ENCODE measurements around the gene SLC27A3. TPM values are rescaled to one million over a fixed set of nuclear protein-coding genes. Genes with fewer than 3 reads are reported as not detected.

SLC27A3 gene
- total and polyA plus RNA-seq, 2 of the 8 experiments (the other 6 are each of a cell fraction or from before 2014, with no cell fraction given) = 39.1 to 40.1 TPM

GRCh38 chr1:153786038-153786790 is 11.0 kb downstream of the SLC27A3 start:
- H2BK120ac ChIP-seq (replicated peaks; ENCODE audit: low read depth, low read length) = no peak overlapping the region
- H2BK5ac ChIP-seq (ENCODE audit: low read depth, low read length) = no peak overlapping the region
- no peaks in the 10 kb centered on the region for H3K79me1 ChIP-seq (ENCODE audit: low read depth, low read length)
- no peaks in the 10 kb centered on the region for H3K79me2 ChIP-seq (ENCODE audit: control insufficient read depth in 1 of 2, insufficient read depth in 2 of 2, low read length in 2 of 2)
- no peak overlapping the region for H4K91ac ChIP-seq (replicated peaks; ENCODE audit: insufficient read length, low read length)
- H4K5ac ChIP-seq (ENCODE audit: insufficient read length, low read depth, low read length) = no peak overlapping the region
- H3K4me2 ChIP-seq (ENCODE audit: insufficient read depth in 1 of 2, low read depth in 2 of 2, low read length in 2 of 2) = no peak overlapping the region
- H2BK15ac ChIP-seq (ENCODE audit: low read length) = no peak overlapping the region
- no peak for DNase-seq (ENCODE audit: low read depth in 1 of 2, low spot score in 2 of 2)
- no peak overlapping the region for H3K4me3 ChIP-seq (ENCODE audit: extremely low read depth in 1 of 4, insufficient read depth in 2 of 4, low read depth in 3 of 4, low read length in 4 of 4)
- TF ChIP-seq HDAC2 (IDR thresholded peaks at IDR 0.05; ENCODE audit: borderline replicate concordance in 1 of 2, low read depth in 2 of 2, low read length in 2 of 2) (peak in 1 of 2 experiments; percentile 46; a peak in 1 of 4 replicates), KDM1A (IDR thresholded peaks at IDR 0.05; ENCODE audit: borderline replicate concordance, low read length) (0 out of 2 replicates have a peak, but pooled peaks have one; percentile 67), MAX (IDR thresholded peaks at IDR 0.05) (no peak)
- no peak overlapping the region for H3K4ac ChIP-seq (replicated peaks; ENCODE audit: insufficient read length, low read depth, low read length)
- no peaks in the 10 kb centered on the region for H4K20me1 ChIP-seq (replicated peaks in 1 of 2; ENCODE audit: control insufficient read depth in 1 of 2, insufficient read depth in 2 of 2, low read length in 2 of 2)
- FAIRE-seq = no peak
- no peak overlapping the region for H3K27ac ChIP-seq (ENCODE audit: low read depth, low read length)
- H3K9ac ChIP-seq (replicated peaks in 1 of 4; ENCODE audit: extremely low read depth in 1 of 4, low read depth in 3 of 4, low read length in 3 of 4) = no peak overlapping the region
- no peaks in the 10 kb centered on the region; the same call in 1 of the 2 replicates for H3K23me2 ChIP-seq (ENCODE audit: low read depth, low read length)
- H3K36me3 ChIP-seq (ENCODE audit: control insufficient read depth in 2 of 4, insufficient read depth in 4 of 4, low read length in 3 of 4) = no peaks in the 10 kb centered on the region
- H3K23ac ChIP-seq (ENCODE audit: insufficient read length) = no peak overlapping the region
- peaks cover 0 to 2% (median 0%) of the 10 kb centered on the region in 4 experiments; a peak in 3 of 7 replicates for H3K4me1 ChIP-seq (replicated peaks in 1 of 4; ENCODE audit: control insufficient read depth in 3 of 4, insufficient read depth in 4 of 4, low read length in 3 of 4)
- 92% methylated on average over 4 of the region's 4 CpGs; no CpG with 5 or more reads in 1 of the 2 experiments for WGBS, 2 experiments (ENCODE audit: extremely low coverage in 1 of 2, insufficient coverage in 1 of 2, insufficient read length in 1 of 2, insufficient replicate concordance in 2 of 2, low coverage in 1 of 2, low lambda C conversion rate in 2 of 2, missing lambda C conversion rate in 1 of 2)
- H2AFZ ChIP-seq (ENCODE audit: low read length) = no peak overlapping the region
- H3K14ac ChIP-seq (ENCODE audit: insufficient read length) = no peak overlapping the region
- ChIA-PET POLR2A (ENCODE audit: partially characterized antibody) (interaction anchor here (1.1 to 3.2 kb wide), 4 partner anchors 9 to 205 kb away, joined by 3 to 17 read pairs (median 4); partner anchors contain the start of gene RPS27), CTCF (ENCODE audit: partially characterized antibody) (interaction anchor here (0.5 to 1.8 kb wide), 3 partner anchors 11 to 83 kb away, joined by 3 to 17 read pairs (median 5); no protein-coding TSS in a partner anchor)
- no peak overlapping the region for H3K18ac ChIP-seq (ENCODE audit: extremely low read depth, low read length)
- no peaks in the 10 kb centered on the region for H3K9me3 ChIP-seq (ENCODE audit: insufficient read depth in 2 of 2, low read depth in 1 of 2, low read length in 1 of 2)
- no peak overlapping the region for H2BK12ac ChIP-seq (ENCODE audit: low read depth, low read length)
- H3K56ac ChIP-seq (replicated peaks; ENCODE audit: insufficient read length, low read depth, low read length) = no peak overlapping the region
- H2BK20ac ChIP-seq (ENCODE audit: low read length) = no peak overlapping the region
- H3K27me3 ChIP-seq (replicated peaks in 1 of 4; ENCODE audit: control insufficient read depth in 3 of 4, extremely low read depth in 1 of 4, insufficient read depth in 3 of 4, low read length in 3 of 4) = no peaks in the 10 kb centered on the region; a peak in 1 of 7 replicates
- H4K8ac ChIP-seq (ENCODE audit: extremely low read depth, insufficient read depth, low read length) = no peak overlapping the region
- no peak overlapping the region for H2AK5ac ChIP-seq (ENCODE audit: low read depth, low read length)

Measured in H1 (cell line).